GM12878 (cell line): ENCODE data around the gene NFAT5. TPM values are rescaled to one million over a fixed set of nuclear protein-coding genes. Genes with fewer than 3 reads are reported as not detected.

Experiments
- BCLAF1 ChIP-seq: fragments of 450-650 bp; IDR thresholded peaks from 2 replicates; pipeline ENCODE4 v1.6.1; 2017; ENCODE audit warnings: antibody characterized with exemption, mild to moderate bottlenecking, moderate library complexity
- CUX1 ChIP-seq: IDR thresholded peaks from 2 replicates; pipeline ENCODE4 v1.6.1; 2012; ENCODE audit warnings: improper control_type of control experiment, low read depth, low read length; ENCODE audit not compliant: insufficient replicate concordance
- GABPA ChIP-seq: IDR thresholded peaks from 2 replicates; pipeline ENCODE4 v1.6.1; 2014; ENCODE audit warnings: antibody characterized with exemption, low read depth, mild to moderate bottlenecking, inconsistent platforms
- HCFC1 ChIP-seq: fragments of 150-350 bp; IDR thresholded peaks from 2 replicates; pipeline ENCODE4 v1.6.1; 2014; ENCODE audit warnings: low read length
- HSF1 ChIP-seq: fragments of 150-350 bp; IDR thresholded peaks from 2 replicates; pipeline ENCODE4 v1.6.1; 2014; ENCODE audit warnings: mild to moderate bottlenecking, low read depth, low read length
- JUNB ChIP-seq: IDR thresholded peaks from 2 replicates; pipeline ENCODE4 v1.6.1; 2016; ENCODE audit warnings: antibody characterized with exemption, mild to moderate bottlenecking
- MEF2A ChIP-seq: IDR thresholded peaks from 2 replicates; pipeline ENCODE4 v1.6.1; 2011; ENCODE audit warnings: low read depth, mild to moderate bottlenecking, low read length, moderate library complexity; ENCODE audit not compliant: insufficient read depth
- NBN ChIP-seq: fragments of 450-650 bp; IDR thresholded peaks from 2 replicates; pipeline ENCODE4 v1.6.1; 2016
- NFIC ChIP-seq: IDR thresholded peaks from 2 replicates; pipeline ENCODE4 v1.6.1; 2012; ENCODE audit warnings: low read depth, mild to moderate bottlenecking, inconsistent platforms, low read length, moderate library complexity
- NRF1 ChIP-seq: conservative IDR thresholded peaks from 2 replicates; pipeline ENCODE4 v1.6.1; 2011; ENCODE audit warnings: mild to moderate bottlenecking, low read depth, low read length, improper control_type of control experiment
- POLR2A ChIP-seq: IDR thresholded peaks from 2 replicates; pipeline ENCODE4 v1.6.1; 2011; ENCODE audit warnings: low read depth, mild to moderate bottlenecking, low read length
- ZBTB33 ChIP-seq: fragments of 450-650 bp; IDR thresholded peaks from 2 replicates; pipeline ENCODE4 v1.6.1; 2017; ENCODE audit warnings: mild to moderate bottlenecking
- ZBTB40 ChIP-seq: fragments of 450-650 bp; IDR thresholded peaks from 2 replicates; pipeline ENCODE4 v1.6.1; 2016; ENCODE audit warnings: mild to moderate bottlenecking, moderate library complexity, borderline replicate concordance
- ZNF384 ChIP-seq: IDR thresholded peaks from 2 replicates; pipeline ENCODE4 v1.6.1; 2012; ENCODE audit warnings: low read depth, mild to moderate bottlenecking, low read length, improper control_type of control experiment, borderline replicate concordance
- polyA plus RNA-seq, 11 experiments: library from polyadenylated mRNA; depleted of rRNA in 4 of 11; unstranded in 6 of 11; stranded (reverse) in 5 of 11; fragments of >200 nt; fragmentation: Nextera tagmentation in 4 of 11; fragmentation: Illumina TruSeq in 1 of 11; extraction: Ambion mirVana in 4 of 11; extraction: Trizol in 1 of 11; gene quantifications; 1 replicate in 1 of 11; 2 replicates in 10 of 11; pipeline versions ENCODE4 v1.2.1 to v1.2.3, GENCODE V29; 2011 to 2016; ENCODE audit warnings: inconsistent platforms in 2 of 11, missing spikeins in 2 of 11, low read depth in 1 of 11
- total RNA-seq, 4 experiments: library from RNA; depleted of rRNA in 3 of 4; stranded (reverse); fragments of >200 nt in 3 of 4; fragmentation: Illumina TruSeq in 1 of 4; extraction: Trizol in 1 of 4; gene quantifications; 2 replicates each; pipeline versions ENCODE4 v1.2.1 to v1.2.3, GENCODE V29; 2013 to 2021

Gene NFAT5
- total and polyA plus RNA-seq, 10 of the 15 experiments (the other 5 are each of a cell fraction or from before 2014, with no cell fraction given) = 0.58 to 31.5 (median 12.7) TPM

- TF ChIP-seq HSF1 = peak; percentile 77
- TF ChIP-seq NRF1 = peak; percentile 59
- TF ChIP-seq POLR2A = peak; percentile 87
- no peak for TF ChIP-seq ZNF384
- no peak for TF ChIP-seq ZBTB33
- 0 out of 2 replicates have a peak, but pooled peaks have one; percentile 45 for TF ChIP-seq NBN
- TF ChIP-seq JUNB = no peak
- peak; percentile 75; the same call in 1 of the 2 replicates for TF ChIP-seq MEF2A
- TF ChIP-seq BCLAF1 = no peak
- TF ChIP-seq ZBTB40 = no peak
- no peak for TF ChIP-seq GABPA
- TF ChIP-seq HCFC1 = peak; percentile 58
- no peak for TF ChIP-seq NFIC
- no peak for TF ChIP-seq CUX1
Observed at GRCh38 chr16:69565671-69566239, at the start of gene NFAT5 (continued).
